Dermis blood vessel endothelial cell (primary cell): ENCODE data around the gene RANGAP1. TPM values are rescaled to one million over a fixed set of nuclear protein-coding genes. Genes with fewer than 3 reads are reported as not detected.
"Not testable (repeated sequence)": the region's sequence is repeated elsewhere in the genome, so short reads cannot be mapped to it uniquely, and the experiment has no call there.

Source experiments
- DNase-seq: peaks from one replicate; pipeline ENCODE4 v3.0.0; 2010
- total RNA-seq: library from RNA; depleted of rRNA; stranded (reverse); fragments of >200 nt; gene quantifications from 2 replicates; pipeline ENCODE4 v1.2.3, GENCODE V29; 2014

Gene RANGAP1
- total RNA-seq, 1 donor from 2014 or later = 84.2 TPM

DNA sequence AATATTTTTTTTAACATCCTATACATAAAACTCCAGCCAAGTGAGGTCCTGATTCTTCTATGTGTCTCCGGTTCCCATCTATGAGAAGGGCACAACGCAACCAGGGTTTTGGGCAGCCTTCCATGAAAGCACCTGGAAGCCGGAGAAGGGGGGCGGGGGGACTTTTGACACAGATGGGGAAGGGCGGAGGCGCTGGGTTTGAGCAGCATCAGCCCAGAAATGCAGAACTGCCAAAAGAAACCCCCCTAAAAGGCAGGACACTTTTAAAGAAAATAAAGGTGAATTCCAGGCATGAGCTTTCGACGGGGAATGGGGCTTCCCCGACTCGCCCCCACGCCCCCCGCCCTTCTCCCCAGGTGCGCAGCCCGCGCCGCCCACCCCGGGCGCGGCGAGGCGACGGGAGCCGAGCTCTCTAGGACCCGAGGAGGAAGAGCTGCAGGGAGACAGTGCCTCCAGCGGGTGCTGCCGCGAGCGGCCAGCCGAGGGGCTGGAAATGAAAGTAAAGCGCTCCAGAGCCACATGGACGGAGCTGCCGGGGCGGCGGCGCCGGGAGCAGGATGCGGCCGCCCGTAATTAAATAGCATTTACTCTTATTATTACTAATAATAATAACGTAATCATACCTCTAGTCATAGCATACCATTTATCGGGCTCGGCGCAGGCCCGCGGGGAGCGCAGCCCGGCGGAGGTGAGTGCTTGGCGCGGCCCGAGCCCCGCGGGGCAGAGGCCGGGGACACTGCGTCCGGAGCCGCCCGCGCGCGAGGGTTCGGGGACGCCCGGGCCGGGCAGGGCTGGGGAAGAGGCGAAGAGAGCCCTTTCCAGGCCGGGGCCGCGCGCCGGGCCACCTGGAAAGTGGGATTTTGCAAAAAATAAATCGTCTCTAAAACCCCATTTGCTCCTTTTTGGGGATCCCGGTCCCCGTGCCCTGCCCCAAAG lies 15.4 kb upstream of the RANGAP1 start, which contains the start of gene ZC3H7B:
ZC3H7B (plus strand) TSS at position 441 of the 936 bp plus-strand sequence. CDS start 19,136 bp downstream, outside the sequence.
- DNase-seq = peak; percentile 86

DNA sequence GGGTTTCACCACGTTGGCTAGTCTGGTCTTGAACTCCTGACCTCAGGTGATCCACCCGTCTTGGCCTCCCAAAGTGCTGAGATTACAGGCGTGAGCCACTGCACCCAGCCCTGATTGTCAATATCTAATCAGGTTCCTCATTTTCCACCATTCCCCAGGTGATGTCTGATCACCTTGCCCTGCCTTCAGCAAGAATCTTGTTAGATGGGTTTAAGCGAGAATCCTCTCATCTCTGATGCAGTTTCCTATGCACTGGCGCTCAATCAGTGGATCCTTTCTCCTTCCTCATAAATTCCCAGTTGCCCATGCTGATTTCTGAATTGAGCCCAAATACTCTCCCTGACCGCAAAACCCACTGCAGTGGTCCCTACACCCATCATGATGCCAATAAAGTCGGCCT lies 14.7 kb upstream of the RANGAP1 start:
- no peak for DNase-seq

DNA sequence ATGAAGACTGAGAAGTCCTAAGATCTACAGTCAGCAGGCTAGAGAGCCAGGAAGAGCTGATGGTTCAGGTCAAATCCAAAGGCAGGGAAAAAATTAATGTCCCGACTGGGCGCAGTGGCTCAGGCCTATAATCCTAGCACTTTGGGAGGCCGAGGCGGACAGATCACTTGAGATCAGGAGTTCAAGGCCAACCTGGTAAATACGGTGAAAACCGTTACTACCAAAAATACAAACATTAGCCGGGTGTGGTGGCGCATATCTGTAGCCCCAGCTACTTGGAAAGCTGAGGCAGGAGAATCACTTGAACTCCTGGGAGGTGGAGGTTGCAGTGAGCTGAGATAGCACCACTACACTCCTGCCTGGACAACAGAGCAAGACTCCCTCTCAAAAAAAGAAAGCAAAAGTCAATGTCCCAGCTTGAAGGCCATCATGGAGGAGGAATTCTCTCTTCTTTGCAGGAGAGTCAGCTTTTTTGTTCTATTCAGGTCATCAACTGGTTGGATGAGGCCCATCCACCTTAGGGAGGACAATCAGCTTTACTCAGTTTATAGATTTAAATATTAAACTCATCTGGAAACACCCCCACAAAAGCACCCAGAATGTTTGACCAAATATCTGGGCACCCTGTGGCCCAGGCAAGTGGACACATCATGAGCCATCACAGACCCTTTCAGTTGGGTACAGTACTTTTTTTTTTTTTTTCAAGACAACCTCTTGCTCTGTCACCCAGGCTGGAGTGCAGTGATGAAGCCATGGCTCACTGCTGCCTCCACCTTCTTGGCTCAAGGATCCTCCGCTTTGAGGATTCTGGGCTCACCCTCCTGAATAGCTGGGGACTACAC lies 11.1 kb upstream of the RANGAP1 start:
- DNase-seq = no peak

DNA sequence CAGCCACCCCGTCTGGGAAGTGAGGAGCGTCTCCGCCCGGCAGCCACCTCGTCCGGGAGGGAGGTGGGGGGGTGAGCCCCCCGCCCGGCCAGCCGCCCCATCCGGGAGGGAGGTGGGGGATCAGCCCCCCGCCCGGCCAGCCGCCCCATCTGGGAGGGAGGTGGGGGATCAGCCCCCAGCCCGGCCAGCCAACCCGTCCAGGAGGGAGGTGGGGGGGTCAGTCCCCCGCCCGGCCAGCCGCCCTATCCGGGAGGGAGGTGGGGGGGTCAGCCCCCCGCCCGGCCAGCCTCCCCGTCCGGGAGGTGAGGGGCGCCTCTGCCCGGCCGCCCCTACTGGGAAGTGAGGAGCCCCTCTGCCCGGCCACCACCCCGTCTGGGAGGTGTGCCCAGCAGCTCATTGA lies 8.8 kb upstream of the RANGAP1 start:
- not testable (repeated sequence) for DNase-seq

DNA sequence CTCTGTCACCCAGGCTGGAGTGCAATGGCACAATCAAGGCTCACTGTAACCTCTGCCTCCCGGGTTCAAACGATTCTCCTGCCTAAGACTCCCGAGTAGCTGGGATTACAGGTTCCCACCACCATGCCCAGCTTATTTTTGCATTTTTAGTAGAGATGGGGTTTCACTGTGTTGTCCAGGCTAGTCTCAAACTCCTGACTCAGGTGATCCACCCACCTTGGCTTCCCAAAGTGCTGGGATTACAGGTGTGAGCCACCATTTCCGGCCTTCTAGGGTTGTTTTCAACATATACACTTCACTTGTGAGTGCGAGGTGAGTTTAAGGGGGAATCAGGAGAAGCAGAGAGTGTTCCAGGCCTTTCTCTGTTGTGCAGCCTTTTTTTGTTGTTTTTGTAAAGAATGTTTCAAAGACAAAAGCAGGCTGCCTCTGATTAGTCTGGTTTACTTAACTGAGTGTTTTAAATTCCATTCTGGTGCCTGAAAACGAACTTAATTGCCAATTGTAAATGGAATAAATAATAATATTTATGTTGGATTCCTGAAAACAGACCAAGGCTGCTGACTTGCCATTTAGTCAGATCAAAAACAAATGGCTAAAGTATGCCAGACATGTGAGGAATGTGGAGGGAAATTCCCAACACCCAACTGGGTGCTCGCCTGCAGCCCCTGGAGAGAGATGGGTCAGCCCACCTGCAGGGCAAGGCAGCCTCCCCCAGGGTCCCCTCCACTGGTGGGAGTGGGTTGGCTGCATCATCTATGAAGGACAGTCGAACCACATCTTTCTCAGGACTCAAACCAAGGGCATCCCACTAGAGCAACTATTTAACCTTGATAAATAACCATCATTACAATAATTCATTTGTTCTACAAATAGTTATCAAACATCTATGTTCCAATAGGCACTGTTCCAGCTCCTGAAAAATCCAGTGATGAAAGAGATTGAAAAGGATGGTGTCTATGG lies 4.6 kb upstream of the RANGAP1 start:
- peak; percentile 78 for DNase-seq

DNA sequence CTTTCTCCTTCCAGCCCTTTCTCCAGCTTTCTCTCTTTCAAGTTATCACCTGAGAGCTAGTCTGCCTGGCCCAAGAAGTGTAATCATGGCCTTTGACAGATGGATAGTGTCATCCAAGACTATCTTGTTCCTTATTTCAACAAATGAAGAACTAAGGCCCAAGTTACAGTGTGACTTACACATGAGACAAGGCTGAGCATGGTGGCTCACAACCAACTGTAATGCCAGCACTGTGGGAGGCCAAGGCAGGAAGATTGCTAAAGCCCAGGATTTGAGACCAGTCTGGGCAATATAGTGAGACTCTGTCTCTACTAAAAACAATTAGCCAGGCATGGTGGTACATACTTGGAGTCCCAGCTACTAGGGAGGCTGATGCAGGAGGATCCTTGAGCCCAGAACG lies 3.7 kb upstream of the RANGAP1 start:
- DNase-seq = no peak

DNA sequence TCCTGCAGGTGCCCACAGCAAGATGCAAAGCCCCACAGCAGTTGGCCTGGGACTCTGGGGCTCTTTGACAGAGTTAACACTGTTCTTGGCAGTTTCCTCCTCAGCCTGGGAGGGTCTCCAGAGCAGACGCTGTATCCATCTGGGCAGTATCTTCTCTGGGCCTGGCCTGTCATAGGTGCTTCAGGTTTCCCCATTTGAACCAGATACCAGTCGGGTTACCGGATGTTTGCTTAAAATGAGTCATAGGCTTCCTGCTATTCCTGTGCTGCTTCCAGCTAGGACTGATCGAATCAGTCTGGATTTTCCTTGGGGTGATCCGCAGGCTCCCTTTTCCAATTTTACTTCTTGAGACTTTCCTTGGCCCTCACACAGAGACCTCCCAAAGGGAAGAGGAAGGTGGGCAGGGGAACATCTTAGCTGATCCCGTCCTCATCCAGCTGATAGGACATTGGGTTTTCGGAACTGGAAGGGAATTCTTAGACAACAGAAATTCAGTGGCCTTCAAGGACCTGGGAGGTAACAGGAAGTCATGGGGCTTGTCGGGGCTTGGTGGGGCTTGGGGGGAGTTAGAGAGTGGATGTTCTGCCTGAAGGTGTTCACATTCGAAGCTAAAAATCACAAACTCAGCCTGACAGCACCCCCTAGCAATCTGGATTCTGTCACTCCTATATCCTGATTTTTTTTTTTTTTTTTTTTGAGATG lies 2.4 kb upstream of the RANGAP1 start:
- peak; percentile 82 for DNase-seq

DNA sequence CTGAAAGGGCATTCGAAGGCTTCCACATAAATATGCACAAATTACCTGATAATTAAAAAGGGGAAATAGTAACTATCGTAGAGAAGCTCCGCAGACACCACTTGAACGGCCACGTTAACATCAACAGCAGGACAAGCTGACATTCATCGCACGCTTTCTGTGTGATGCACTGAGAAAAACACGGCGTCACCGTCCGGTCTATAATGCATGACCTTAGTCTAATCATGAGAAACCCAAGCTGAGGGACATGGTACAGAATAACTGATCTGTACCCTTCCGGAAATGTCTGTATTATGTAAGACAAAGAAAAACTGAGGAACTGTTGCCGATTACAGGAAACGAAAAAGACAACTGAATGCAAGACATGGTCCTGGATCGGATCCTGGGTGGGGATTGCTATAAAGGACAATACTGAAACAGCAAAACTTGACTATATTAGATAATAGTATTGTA lies 678 bp upstream of the RANGAP1 start:
- peak; percentile 72 for DNase-seq

DNA sequence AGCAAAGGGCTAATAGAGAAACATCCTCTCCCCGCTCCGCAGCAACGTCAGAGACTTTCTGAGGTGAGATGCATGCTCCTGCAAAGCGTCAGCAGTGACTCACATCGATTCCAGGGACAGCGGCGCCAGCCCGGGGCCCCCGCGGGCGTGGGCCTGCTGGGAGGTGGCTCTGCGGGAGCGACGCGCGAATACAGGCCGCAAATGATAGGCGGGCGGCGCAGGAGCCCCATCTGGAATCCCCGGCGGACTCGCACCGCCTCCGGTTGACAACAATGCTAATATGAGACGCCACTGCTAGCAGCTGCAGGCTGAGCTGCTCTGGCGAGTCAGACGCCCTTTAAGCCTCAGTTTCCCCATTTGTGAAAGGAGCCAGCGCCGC lies 557 bp downstream of the RANGAP1 start:
- peak; percentile 84 for DNase-seq

DNA sequence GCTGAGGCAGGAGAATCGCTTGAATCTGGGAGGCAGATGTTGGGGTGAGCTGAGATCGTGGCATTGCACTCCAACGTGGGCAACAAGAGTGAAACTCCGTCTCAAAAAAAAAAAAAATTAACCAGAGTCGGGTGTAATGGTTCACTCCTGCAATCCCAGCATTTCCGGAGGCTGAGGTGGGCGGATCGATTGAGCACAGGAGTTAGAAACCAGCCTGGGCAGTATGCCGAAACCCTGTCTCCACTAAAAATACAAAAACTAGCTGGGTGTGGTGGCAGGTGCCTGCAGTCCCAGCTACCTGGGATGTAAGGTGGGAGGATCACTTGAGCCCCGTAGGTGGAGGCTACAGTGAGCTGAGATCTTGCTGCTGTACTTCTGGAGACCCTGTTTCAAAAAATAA lies 1.5 kb downstream of the RANGAP1 start:
- no peak for DNase-seq

DNA sequence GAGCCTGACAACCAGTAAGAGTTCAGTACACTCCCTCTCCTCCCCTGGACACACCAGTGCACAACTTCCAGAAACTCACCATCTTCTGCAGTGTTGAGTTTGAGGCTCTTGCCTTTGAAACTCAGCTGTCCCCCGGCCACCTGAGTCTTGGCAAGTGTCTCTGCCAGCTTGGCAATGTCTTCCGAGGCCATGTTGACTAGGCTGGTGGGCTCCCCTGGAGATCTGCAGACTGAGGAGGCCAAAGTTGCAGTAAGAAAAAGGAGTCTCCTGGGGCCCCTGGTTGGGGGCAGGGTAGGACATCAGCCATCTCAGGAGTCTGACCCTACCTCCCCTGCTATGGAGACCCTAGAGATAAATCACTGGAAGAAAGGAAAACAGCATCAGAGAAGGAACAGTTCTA lies 5.1 kb downstream of the RANGAP1 start:
- DNase-seq = no peak

DNA sequence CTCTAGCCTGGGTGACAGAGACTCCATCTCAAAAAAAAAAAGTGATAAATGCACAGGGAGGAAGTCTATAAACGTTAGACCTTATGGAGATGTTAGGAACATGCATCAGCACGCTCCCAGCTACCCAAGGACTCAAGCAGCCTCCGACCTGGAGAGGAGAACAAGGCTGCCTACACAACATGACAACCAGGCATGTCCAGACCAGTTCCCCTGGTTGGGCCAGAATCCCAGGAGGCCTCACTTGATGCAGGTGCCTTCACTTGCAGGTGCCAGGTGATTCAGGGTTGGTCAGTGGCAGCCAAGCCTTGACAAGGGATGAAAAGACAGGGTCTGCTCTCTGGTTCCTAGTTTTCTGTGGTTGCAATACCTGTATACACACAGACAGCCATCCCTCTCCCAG lies 5.9 kb downstream of the RANGAP1 start:
- DNase-seq = no peak

DNA sequence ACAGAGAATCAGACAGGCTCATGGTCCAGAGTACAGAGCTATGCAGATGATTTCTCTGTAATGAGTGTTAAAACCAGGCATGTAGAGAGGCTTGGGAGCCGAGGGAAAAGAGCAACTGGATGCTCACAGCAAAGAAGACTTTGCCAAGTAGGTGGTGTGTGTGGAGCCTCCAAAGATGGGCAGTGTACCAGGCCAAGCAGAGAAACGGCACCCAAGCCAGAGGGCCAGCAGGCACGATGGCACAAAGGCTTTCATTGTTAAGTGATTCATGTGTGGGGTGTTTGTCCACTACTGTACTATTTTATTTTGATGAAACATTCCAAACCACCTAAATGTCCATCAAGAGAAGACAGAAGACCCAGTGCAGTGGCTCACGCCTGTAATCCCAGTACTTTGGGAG lies 11.1 kb downstream of the RANGAP1 start:
- DNase-seq = no peak

DNA sequence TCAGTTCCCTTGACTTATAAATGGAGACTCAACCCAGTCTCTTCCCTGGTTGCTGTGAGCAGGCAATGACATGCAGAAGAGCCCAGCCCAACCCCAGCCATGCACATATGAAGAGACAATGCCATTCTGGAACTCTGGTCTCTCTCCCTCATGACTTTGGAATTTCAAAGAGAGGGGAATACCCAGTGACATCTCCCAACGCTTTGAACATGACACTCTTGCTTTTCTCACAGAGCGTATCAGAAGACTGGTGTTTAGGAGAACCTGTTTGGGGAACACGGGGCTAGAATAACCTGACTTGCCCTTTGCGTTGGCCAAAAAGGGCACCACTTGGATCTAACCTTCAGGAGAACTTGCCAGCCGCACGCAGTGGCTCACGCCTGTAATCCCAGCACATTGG lies 12.9 kb downstream of the RANGAP1 start:
- DNase-seq = no peak

DNA sequence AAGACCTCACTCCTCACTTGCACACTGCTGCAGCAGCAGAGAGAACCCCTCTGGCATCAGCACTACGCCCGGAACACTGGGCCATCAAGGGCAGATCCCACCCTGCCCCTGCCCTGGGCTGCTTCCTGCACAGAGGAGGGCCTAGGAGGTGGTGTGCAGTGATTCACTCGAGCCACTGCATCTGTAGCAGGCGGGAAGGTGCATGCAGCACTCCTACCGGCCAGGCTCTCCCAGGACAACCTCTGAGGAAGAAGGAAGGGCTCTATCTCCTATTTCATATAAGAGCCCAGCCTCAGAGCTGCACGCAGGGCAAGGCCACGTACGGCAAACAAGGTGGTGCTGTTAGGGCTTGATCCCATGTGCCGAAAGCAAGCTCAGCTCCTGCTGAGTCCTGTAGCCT lies 14.2 kb downstream of the RANGAP1 start:
- no peak for DNase-seq

DNA sequence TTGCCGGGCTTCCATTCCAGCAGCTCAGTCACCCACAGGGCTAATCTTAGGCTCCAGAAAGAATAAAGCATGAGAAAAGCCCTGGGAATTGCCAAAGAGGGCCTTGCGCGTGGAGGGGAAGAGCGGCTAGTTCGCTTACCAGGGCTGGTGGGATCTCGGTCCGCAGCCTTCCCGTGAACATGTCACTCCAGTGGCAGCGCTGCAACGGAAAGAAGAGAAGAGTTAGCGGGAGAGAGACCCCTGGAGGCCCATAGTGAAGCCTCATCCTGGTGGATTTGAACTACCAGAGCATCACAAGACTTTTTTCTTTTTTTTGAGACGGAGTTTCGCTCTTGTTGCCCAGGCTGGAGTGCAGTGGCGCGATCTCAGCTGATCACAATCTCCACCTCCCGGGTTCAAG lies 18.0 kb downstream of the RANGAP1 start:
- DNase-seq = no peak

DNA sequence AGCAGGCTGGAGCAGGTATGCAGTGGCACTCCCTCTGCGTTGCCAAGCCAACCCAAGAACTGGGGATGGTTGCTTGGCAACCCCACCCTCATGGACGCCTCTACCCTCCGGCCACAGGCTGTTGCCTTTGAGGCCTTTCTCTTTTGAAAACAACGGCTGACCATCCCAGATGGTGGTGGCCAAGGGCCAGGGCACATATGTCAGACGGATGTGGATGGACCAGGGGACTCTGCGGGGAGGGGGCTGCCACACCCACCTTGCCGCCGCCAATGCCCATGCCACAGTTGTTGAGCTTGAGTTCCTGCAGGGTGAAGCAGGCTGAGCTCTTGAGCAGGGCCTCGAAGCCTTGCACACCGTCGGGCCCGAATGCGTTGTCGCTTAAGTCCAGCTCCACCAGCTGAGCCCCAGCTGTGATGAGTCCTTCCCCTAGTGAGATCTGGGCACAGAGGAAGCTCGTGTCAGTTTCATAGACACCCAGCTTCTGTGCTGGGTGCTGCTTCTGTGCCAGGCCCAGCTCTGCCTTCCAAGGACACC lies 21.5 kb downstream of the RANGAP1 start:
- DNase-seq = no peak

DNA sequence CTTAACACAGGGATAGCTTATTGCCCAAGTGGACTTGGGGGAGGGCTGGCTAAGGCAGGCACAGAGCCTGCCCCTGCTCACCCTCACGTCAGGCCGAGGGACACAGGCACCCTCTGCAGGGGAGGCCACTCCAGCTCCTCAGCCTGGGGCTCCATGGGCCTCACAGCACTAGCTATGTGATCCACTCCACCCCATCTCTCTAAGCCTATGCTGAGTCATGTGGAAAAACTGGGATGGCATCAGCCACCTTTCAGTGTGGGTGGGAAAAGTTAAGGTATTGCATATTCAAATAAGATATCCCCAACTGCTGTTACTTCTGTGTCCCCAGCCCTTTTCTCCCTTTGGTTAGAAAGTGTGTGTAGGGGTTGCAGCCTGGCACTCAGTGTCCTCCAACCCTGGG lies 22.3 kb downstream of the RANGAP1 start:
- DNase-seq = no peak

DNA sequence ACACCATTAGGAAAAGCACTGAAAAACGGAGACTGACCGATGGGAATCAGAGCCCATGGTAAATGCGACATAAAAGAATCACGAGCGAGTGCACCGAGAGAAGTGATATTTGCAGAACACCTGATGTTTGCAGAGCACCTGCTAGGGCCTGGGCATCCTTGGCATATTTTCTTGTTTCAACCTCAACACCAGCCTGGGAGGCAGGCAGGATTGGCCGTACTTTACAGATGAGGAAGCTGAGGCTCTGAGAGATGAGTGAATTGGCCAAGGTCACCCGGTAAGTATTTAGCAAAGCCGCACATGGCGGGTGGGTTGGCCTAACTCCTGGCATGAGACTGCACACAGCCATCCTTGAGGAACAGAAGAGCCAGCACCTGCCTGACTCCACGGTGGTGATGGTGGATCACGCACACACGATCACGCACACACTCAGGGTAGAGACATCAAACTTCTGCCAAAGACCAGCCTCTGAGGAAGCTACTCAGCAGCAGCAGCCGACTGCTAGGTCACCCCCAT lies 23.7 kb downstream of the RANGAP1 start:
- no peak for DNase-seq

DNA sequence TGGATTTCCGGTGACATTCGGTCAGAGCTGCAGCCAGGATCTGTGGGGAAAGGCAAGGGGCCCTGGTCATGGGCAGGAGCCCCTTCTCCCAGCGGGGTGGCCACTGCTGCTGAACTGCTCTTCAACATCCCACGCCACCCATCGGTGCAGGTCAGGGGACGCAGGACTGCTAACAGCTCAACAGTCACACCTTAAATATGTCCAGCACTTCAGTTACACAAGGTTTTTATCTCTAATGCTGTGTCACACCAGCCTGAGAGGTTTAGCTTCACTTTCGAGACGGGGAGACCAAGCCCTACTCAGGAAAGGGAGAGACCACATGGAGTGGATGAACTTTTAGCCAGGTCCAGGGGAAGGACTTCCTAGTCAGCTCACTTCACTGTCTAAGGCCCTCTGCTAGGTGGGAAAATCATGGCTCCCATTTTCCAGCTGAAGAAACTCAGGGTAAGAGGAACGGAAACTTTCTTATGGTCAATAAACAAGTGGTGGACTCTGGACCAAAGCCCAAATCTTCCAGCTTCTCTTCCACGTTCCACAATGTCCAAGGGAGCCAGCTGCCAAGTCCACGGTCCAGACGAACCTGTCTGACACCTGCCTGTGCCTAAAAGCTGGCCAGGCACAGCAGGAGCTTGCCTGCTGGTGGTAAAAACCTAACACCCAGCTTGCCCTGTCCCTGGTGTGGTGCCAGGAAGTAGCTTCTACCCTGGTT lies 24.3 kb downstream of the RANGAP1 start:
- no peak for DNase-seq
